OCI-LY3 (cell line): ENCODE measurements around the gene MOCOS.

Experiments
- EZH2phosphoT487 ChIP-seq: fragments of 200-600 bp; shearing (Covaris generic); IDR thresholded peaks from 2 replicates; pipeline ENCODE4 v1.6.1; 2018; ENCODE audit warnings: antibody characterized with exemption, mixed run types, low read depth
- TF ChIP-seq, protein P1 (sequence below): fragments of 200-600, 300-600 bp; sonication (generic); IDR thresholded peaks from 2 replicates; pipeline ENCODE4 v1.5.1; 2014; ENCODE audit warnings: antibody characterized with exemption, low read length, low read depth

DNA sequence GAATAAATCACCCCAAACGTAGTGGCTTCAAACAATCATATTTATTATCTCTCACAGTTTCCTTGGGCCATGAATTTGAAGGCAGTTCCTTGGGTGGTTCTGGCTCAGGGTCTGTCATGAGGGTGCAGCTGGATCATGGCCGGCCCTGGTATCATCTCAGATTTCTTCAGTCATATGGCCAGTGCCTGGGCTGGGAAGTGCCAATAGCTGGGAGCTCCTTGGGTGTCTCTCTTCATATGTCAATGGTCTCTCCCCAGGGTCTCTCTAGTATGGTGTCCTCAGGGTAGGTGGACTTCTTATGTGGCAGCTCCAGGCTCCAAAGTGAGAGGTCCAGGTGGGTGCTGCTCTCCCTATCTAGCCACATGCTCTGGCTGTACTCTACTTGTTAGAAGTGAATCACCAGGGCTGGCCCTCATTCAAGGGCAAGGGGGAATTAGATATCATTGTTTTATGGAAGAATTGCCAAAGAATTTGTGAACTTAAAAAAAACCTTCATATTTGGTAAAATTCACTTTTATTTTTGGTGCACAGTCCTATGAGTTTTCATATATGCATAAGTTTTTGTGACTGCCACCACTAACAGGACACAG is 125.6 kb downstream of the MOCOS start:
- TF ChIP-seq, protein P1, sequence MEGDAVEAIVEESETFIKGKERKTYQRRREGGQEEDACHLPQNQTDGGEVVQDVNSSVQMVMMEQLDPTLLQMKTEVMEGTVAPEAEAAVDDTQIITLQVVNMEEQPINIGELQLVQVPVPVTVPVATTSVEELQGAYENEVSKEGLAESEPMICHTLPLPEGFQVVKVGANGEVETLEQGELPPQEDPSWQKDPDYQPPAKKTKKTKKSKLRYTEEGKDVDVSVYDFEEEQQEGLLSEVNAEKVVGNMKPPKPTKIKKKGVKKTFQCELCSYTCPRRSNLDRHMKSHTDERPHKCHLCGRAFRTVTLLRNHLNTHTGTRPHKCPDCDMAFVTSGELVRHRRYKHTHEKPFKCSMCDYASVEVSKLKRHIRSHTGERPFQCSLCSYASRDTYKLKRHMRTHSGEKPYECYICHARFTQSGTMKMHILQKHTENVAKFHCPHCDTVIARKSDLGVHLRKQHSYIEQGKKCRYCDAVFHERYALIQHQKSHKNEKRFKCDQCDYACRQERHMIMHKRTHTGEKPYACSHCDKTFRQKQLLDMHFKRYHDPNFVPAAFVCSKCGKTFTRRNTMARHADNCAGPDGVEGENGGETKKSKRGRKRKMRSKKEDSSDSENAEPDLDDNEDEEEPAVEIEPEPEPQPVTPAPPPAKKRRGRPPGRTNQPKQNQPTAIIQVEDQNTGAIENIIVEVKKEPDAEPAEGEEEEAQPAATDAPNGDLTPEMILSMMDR, result no peak
- no peak for TF ChIP-seq EZH2phosphoT487
